ENCODE measurements around the gene RTKN.
"Not testable (repeated sequence)": the region's sequence is repeated elsewhere in the genome, so short reads cannot be mapped to it uniquely, and the experiment has no call there.

The RTKN gene

DNA sequence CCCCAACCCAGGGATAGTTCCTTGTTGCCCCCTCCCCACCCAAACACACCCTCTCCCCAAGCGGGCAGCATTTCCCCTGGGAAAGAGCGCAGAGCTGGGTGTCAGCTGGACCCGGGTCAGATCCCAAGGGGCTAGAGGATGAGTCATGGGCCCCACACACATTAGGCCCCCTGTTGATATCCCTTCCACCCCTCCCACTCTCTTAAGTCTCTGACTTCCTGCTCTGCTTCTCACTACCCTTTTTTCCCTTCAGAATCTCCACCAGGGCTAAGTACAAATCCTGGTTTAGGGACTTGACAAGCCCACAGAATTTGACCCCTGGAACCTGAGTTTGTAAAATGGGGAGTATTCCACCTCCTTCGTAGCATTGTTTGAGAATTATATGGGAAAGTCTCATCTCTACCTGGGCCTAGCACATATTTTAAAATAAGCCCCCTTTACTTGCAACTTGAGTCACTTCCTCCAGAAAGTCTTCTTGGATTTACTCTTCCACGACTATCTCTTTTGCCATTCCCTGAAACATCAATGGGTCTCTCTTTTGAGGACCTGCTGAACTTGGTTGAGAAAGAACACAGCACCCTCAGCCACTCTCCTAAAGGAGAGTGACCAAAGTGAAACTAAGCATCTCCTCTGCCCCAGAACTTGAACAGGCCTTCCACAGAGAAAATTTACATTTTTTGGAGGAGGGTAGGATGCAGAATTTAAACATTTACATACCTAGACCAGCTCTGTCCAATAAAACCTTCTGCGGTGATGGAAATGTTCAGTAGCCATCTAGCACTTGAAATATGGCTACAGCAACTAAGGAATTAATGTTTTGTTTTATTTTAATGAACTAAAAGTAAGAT is 4.7 kb downstream of the RTKN start:
- no peak for DNase-seq (ENCODE audit: low read depth)

DNA sequence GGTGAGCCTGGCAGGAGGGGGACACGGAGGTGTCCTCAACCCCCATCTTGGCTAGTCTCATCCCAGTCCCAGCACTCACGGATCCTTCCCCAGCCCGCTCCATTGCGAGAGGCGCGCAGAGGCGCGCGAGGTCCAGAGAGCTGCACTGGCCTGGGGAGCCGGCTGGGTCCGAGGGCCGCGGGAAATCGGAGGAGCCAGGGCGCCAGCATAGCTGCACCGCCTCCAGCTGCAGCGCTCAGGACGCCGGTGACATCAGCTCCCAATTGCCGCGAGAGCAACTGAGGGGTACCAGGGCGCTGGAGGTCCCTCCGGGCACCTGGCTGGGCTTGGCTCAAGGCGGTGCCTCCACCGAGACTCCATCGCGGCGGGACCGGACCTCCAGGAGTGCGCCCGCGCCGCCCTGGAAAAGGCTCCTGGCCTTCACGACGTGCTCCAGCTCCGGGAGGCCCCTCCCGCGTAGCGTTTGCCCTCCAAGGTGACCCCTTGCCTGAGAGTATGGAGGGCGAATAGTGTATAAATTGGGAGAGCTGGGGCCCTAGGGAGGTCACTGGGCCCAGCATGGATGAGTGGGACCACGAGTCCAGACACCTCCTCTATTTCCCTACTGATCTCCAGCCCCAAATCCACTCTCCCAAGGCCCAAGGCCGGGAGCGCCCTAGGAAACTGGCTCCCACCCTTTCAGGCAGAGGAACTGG is 5.5 kb downstream of the RTKN start:
- DNase-seq (ENCODE audit: low read depth), result no peak

DNA sequence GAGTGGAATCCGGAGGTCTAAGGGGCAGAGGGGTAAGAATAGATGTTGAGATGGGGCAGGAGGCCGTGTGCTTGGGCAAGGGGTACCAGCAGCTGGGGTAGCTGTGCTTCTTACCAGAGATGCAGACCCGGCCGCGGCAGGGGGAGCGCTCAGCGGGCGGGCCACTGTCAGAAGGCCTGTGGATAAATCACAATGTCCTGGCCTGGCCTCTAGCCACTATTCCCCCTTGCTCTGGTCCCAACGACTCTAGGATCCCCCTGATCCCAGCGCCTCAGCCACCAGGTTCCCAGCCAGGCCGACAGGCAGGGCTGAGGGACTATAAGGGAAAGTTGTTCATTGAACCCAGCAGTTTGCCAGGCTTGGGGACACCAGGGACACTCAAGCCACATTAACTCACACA is 11.2 kb downstream of the RTKN start:
- no peak for DNase-seq (ENCODE audit: low read depth)

DNA sequence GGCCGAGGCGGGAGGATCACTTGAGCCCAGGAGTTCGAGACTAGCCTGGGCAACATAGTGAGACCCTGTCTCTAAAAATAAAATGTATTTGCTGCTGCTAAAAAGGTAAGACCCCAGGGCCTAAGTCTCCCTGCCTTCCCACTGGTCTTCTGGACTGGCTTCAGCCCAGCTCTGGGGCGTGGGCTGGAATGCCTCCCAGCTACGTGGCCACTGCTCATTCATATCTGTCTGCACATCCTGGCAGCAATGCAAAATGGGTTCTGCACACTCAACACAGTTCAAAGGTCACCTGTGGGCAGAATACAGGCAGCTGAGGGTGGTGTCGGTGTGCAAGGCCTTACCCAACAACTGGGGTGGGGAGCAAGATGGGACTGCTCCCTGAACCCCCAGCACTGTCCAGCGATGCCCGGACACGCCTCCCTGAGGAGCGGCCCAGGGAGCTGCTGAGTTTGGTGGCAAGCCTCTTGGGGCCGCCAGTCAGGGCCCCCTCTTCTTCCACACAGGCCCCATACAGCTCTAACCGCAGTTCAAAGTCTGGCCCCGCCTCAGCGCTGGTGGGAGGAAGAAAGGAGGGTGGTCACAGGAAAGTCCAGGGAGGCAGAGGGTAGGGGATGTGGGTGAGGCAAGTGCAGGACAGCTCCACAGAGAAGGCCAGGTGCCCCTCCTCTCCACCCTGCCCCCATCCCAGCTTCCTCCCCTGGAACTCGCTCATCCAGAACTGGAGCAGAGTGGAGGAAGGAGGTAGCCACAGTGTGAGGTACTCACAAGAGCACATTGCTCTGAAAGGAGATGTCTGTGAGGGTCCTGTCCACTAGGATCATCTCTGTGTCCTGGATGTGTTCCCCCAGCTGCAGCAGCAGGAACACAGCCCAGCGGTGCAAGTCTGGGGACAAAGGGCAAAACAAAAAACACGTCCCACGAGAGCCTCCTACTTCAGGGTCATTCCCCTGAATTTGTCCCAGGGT is 12.0 kb downstream of the RTKN start:
- no peak for DNase-seq (ENCODE audit: low read depth)

DNA sequence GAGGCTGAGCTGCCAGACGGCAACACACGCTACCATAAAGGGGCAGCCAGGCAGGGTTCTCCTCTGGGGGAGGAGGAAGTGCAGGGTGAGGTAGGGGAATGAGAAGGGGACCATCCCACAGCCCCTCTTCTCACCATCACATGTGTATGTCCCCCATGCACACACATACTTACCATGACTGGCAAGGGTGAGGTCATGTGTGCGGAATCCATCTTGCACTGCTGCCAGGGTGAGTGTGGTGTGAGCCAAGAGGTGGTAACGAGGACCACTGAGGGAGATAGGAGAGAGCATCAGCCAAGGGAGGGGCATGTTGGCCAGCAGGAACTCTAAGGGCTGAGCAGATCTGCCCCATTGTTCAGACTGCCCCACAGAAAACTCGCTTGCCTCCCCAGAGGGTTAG is 13.1 kb downstream of the RTKN start:
- no peak for DNase-seq (ENCODE audit: low read depth)

DNA sequence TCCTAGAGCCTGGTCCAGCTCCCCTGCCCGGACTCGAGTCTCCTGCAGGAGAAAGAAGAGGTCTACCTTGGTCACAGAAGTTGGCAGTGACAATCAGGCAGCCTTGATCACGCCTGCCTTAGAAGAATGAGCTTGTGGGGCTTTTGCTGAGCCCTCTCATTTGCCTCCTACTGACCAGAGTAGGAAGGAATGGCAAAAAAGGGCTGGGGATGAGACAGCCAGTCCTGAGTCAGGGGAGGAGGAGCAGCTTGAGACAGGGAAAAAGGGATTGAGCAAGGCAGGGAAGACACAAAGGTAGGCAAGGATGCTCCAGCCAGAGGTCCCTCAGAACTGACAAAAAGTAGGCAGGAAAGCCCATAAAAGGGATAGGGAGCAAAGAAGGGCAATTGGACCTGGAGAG is 14.2 kb downstream of the RTKN start:
- DNase-seq (ENCODE audit: low read depth), result no peak

DNA sequence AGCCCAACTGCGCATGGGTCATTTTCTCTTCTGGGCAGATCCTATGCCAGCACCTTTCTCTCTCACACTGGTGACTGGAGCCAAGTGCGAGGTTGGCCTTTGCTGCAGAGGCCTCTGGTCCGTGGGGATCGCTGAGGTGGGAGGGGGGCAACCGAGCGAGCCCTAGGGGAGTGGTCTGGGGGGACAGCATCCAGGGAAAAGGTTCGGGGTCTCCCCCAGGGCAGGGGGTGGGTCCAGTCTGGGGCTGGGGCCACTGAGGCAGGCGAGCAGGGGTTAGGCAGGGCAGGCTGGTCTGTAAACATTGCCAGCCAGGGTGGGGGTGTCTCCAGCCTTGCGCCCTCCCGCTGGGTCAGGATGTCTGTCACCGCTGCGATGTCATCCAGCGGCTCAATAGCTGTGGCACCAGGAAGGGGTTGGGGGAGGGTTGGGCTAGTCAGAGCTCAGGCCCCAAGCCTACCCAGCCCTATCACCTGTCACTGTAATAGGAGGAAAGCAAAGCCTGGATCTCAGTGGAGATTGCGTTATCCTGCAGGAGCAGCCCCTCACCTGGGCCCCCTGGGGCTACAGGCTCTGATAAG is 15.5 kb downstream of the RTKN start:
- no peak for DNase-seq (ENCODE audit: low read depth)

DNA sequence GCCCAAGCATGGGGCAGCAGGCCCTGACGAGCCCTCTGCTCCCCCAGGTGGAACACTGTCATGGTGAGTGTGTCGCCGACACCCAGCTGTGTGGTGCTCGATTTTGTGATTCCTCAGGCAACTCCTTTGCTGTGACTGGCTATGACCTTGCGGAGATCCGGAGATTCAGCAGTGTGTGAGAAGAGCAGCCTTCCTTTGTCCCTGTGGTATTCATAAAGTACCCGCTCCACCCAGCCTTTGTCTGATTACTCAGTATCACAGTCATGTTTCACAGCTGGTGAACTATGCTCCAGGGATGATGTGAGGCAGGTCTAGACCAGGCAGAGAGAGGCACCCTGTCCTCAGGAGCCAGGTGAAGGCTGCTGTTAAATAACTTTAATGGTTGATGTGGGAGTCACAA is 16.2 kb downstream of the RTKN start:
- no peak for DNase-seq (ENCODE audit: low read depth)

DNA sequence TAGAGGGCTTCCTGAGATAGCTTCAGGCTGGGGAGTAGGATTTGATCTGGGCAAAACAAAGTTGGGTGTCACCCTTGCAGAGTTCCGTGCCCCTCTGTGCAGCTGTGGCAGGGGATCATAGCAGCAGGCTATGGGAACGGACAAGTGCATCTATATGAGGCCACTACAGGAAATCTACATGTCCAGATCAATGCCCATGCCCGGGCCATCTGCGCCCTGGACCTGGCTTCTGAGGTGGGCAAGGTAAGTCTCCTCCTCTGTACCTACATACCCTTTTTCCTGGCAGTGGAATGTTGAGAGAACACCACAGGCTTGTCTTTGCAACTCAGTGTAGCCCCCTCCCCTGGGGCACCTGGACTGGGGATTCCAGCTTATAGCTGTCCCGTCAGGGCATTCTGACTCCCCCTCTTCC is 16.7 kb downstream of the RTKN start:
- DNase-seq (ENCODE audit: low read depth), result no peak

DNA sequence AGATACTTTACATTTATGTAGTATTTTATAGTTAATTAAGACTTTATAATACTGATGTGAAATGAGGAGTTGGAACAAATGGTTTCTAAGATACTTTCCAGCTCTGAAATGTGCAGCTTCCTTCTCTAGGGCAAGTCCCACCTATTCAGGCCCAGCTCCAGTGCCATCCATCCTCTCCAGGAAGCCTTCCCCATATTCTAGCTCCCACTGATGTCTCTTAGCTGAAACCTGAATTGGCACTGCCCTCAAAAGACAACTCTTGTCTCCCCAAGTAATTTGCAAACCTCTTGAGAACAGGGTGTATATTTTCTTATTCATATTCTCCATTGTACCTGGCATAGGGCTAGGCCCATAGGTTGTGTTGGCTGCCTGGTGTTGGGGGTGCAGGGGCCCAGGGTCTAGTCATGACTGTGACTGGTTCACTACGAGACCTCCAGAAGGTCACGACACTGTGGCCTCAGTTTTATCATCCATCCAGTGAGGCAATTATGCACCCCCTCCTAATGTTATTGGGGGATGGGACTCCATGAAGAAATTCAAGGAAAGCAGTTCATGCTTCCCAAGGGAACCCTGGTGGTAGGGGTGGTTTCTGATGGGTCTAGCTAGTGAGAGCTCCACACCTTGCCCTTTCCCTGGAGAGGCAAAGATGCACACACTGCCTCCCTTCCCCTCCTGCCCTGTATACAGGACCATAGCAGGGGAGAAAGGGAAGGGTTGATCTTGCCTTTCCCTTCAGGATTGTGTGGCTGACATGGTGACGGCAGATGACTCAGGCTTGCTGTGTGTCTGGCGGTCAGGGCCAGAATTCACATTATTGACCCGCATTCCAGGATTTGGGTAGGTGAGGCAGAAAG is 17.4 kb downstream of the RTKN start:
- DNase-seq (ENCODE audit: low read depth), result no peak

DNA sequence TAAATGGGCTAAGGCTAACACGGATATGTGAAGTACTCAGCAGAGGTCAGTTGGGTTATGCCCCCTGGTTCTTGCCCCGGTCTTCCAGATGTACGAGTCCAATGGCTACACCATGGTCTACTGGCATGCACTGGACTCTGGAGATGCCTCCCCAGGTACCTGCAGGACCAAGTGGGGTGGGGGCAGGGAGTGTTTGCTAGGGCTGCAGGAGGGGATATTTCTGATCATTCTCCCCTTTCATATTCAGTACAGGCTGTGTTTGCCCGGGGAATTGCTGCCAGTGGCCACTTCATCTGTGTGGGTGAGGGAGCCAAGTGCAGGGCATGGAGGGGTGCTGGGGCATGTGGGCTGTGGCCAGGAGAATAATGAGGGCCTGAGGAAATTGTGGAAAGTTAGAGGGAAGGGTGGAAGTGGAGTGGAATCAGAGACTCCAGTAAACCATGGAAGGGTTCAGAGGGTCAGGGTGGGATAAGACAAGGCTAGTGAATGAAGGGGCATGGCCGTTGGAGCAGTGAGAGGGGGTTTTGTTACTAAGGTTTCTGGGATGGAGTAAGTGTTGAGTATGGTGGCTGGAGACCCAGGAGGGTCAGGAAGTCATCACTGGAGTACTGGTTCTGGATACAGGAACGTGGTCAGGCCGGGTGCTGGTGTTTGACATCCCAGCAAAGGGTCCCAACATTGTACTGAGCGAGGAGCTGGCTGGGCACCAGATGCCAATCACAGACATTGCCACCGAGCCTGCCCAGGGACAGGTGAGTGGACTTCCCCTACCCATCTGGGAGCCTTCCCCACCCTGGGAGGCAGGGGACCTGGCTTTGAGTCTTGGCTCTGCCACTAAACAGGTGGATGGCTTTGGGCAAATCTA is 18.3 kb downstream of the RTKN start:
- DNase-seq (ENCODE audit: low read depth), result no peak

DNA sequence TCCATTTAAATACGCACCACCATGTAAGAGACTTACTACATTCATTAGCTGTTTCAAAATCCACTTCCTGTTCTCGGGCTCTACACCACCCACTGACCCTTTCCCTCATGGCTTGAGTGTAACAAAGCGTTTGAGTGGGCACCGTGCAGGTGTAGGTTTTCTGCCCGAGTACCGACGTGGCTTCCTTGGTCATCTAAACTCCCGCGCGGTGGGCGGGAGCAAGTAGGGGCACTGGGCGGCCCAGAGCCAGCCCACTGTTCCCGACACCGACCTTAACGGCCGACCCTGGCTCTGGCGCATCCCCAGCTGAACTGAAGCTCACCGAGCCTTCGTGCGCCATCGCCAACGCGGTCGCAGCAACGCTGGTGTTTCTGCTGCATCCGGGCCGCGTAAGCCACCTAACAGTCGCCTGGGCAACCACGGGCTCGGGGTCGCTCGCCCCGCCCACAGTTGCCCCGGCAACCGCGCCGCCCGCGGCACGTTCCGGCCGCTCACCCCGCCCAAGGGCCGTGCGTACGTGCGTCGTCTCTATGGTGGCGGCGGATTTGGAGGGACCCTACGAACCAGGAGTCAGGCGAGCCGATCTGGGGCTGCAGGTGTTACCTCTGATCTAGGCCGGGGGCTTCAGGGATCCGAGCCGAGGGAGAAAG is 20.4 kb downstream of the RTKN start, which contains the start of the genes C2orf81 and WDR54:
Gene C2orf81, minus strand, starts transcription at position 399 of the 650 bp plus-strand sequence. Its CDS starts 59 bp downstream, at position 340.
Gene WDR54, plus strand, starts transcription at position 510 of the 650 bp plus-strand sequence. CDS start 424 bp downstream, outside the sequence.
- peak; percentile 94 for DNase-seq (ENCODE audit: low read depth)

DNA sequence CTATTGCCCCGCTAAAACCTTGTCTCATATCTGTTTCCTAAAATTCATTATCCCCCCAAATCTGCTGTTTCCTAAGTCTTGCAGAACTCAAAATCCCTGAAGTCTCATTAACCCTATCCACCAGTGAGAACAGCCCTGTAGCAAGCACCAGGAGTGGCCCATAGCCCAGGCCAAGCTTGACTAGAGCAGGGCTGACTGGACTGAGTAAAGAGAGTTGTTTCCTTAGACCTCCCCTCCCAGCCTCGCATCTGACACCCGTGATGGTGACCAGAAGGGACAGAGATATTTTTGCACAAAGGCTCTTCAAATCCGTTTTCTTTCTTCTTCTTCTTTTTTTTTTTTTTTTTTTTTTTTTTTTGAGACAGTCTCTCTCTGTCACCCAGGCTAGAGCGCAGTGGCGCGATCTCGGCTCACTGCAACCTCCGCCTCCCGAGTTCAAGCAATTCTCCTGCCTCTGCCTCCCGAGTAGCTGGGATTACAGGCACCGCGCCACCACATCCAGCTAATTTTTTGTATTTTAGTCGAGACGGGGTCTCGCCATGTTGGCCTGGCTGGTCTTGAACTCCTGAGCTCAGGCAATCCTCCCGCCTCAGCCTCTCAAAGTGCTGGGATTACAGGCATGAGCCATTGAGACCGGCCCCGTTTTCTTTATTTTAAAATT is 21.2 kb downstream of the RTKN start:
- not testable (repeated sequence) for DNase-seq (ENCODE audit: low read depth)

DNA sequence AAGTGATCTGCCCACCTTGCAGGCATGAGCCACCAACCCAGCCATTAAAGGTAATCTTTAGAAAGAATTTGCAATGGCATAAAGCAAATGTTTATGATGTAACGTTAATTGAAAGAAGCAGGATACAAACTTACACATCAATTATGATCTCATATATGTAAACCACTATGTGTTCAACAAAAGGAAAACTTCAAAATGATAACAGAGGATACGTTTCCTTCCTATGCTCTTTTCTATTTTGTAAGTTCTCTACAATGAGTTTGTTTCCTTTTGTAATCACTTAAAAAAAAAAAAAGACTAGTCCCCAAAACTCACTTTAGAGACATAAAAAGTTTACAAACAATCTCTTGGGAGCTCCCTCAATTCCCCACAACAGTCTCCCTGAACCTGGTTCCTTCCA is 21.7 kb downstream of the RTKN start:
- no peak for DNase-seq (ENCODE audit: low read depth)

DNA sequence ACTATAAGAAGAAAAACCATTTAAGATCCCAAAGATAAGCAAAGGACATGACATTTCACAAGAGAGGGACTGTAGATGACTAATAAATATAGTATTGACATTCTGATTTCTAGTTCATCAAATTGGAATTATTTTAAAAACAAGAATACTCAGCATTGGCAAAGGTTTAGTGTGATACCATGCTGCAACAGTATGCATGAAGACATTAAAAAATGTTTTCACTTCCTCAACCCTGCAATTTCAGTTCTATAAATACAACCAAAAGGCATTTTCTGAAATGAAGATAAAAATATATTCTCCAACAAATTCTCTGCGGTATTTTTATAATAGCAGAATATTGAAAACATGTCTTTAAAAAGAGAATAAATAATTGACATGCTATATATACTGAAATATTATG is 22.4 kb downstream of the RTKN start:
- no peak for DNase-seq (ENCODE audit: low read depth)

DNA sequence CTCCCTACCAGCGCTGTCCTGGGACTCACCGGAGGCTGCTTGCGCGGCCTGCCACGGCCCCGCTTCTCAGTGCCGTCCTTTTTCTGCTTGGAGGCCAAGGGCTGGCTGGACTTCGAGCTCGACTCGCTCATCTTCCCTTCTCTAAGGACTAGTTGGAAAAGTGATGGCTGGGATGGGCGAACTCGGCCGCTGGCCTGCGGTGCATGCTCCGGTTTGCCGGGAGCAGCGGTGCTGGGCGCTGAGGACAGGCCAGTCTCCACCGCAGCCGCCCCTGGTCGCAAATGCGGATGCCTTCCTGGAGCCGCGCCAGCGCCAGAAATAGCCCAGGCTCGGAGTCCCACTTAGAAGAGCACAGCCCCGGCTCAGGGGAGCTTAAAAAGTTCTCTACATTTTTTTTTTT is 23.4 kb downstream of the RTKN start:
- no peak for DNase-seq (ENCODE audit: low read depth)

DNA sequence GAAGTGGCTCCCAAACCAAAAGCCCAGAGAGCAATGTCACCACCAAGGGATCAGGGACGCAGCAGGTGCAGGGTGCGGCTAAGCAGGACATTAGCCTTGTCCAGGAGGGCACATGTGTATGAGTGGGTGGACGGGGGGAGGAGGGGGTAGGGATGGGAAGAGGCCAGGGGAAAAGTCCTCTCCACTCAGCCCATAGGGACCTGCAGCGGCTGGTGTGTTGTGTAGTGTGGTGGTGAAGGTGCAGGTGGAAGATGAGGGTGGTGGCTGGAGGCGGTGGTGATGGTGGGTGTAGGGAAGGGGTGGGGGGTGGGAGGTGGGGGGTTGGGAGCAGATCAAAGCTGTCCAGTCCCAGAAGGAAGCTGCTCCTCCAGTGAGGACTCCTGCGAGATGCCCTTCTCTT is 24.0 kb downstream of the RTKN start:
- DNase-seq (ENCODE audit: low read depth), result no peak

DNA sequence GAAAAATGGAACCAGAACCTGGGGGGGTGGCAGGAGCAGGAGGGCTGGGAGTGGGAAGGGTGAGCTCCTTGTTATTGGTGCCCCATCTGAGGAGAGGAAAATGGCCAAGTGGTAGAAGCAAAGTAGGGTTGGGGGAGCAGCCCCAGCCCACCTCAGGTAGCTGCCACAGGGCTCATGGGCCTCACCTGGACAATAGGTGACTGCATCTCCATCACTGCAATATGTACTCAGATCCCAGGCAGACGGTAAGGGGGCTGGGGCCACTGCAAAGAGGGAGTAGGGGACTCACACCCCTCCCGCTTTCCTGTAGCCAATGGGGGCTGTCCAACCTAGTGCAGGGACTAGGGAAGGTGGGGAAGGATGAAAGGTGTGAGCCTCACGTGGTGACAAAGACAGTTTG is 24.5 kb downstream of the RTKN start:
- DNase-seq (ENCODE audit: low read depth), result no peak

DNA sequence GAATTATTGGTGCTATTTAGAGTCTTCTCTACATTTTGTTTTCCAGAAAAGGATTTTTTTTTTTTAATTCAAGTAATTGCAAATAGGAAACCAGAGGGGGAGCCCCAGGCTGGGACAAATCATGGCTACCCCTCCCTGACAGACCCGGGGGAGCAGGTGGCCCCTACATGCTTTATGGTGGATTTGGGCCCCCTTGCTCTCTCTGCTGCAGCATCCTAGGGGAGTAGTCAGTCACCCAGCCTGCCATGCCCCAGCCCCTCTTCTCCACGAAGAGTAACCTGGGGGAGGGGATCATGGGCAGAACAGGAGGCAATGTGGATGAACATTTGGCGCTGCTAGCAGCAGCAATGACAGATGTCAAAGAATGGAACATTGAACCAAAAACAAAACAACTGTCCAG is 25.0 kb downstream of the RTKN start:
- no peak for DNase-seq (ENCODE audit: low read depth)

Measured in stimulated activated CD8-positive, alpha-beta memory T cell treated with anti-CD3 and anti-CD28 coated beads, Interleukin-15, amount 100 ng/mL, for 24 hours (primary cell).